SK-N-SH (cell line): ENCODE results near the gene EPB41L4A. TPM values are rescaled to one million over a fixed set of nuclear protein-coding genes. Genes with fewer than 3 reads are reported as not detected.

Experiments
- CTCF ChIA-PET: fragments of 300-600, 350-600 bp; formaldehyde crosslinking; extraction: SDS; loops from one replicate; lab custom pipeline; 2021; lab: Yijun Ruan, JAX
- POLR2A ChIA-PET: fragments of 350-600 bp; sonication (Branson Sonifier 250); formaldehyde crosslinking; extraction: SDS; loops from one replicate; lab custom pipeline; 2020; ENCODE audit warnings: antibody characterized with exemption, inconsistent platforms; lab: Yijun Ruan, JAX
- DNase-seq: peaks from one replicate; pipeline ENCODE4 v3.0.0; 2012
- H2AFZ ChIP-seq: fragments of 200-600 bp; sonication (generic); 2 replicates; pipeline ENCODE4 v1.8.1; 2016; ENCODE audit warnings: antibody characterized with exemption, mild to moderate bottlenecking, low read depth
- H3F3A ChIP-seq: fragments of 200-600 bp; sonication (generic); replicated peaks from 2 replicates; pipeline ENCODE3; 2016; ENCODE audit warnings: antibody characterized with exemption, mild to moderate bottlenecking; ENCODE audit not compliant: insufficient read depth
- H3K27ac ChIP-seq, 2 experiments: fragments of 200-500 bp in 1 of 2; fragments of 200-600 bp in 1 of 2; sonication (Bioruptor generic) in 1 of 2; sonication (generic), shearing (Covaris generic) in 1 of 2; 2 replicates each; pipeline versions ENCODE4 v1.5.1 to v1.6.1; 2014 to 2016; ENCODE audit warnings: low read depth in 2 of 2, inconsistent platforms in 1 of 2, low read length in 1 of 2, mild to moderate bottlenecking in 1 of 2, mixed read lengths in 1 of 2
- H3K27me3 ChIP-seq: fragments of 200-600 bp; sonication (generic), shearing (Covaris generic); 2 replicates; pipeline ENCODE4 v1.6.1; 2016; ENCODE audit warnings: mixed run types; ENCODE audit not compliant: insufficient read depth
- H3K36me3 ChIP-seq, 2 experiments: fragments of 200-500 bp in 1 of 2; fragments of 200-600 bp in 1 of 2; sonication (Bioruptor generic) in 1 of 2; sonication (generic) in 1 of 2; replicated peaks in 1 of 2; 2 replicates each; pipeline versions ENCODE3 to v1.5.1; 2014 to 2016; ENCODE audit warnings: low read length in 1 of 2, mild to moderate bottlenecking in 1 of 2; ENCODE audit not compliant: insufficient read depth in 2 of 2, control insufficient read depth in 1 of 2
- H3K4me1 ChIP-seq, 2 experiments: fragments of 200-500 bp in 1 of 2; fragments of 200-600 bp in 1 of 2; sonication (Bioruptor generic) in 1 of 2; sonication (generic), shearing (Covaris generic) in 1 of 2; 2 replicates each; pipeline versions ENCODE4 v1.5.1 to v1.6.1; 2014 to 2016; ENCODE audit warnings: low read depth in 1 of 2, low read length in 1 of 2, mixed run types in 1 of 2; ENCODE audit not compliant: insufficient read depth in 2 of 2, control insufficient read depth in 1 of 2
- H3K4me2 ChIP-seq: fragments of 200-600 bp; sonication (generic), shearing (Covaris generic); 2 replicates; pipeline ENCODE4 v1.6.1; 2017; ENCODE audit warnings: mixed run types
- H3K4me3 ChIP-seq, 2 experiments: fragments of 200-500 bp in 1 of 2; fragments of 200-600 bp in 1 of 2; sonication (Bioruptor generic) in 1 of 2; sonication (generic), shearing (Covaris generic) in 1 of 2; 2 replicates each; pipeline versions ENCODE4 v1.5.1 to v1.8.1; 2014 to 2016; ENCODE audit warnings: low read depth in 2 of 2, inconsistent platforms in 1 of 2, low read length in 1 of 2, mild to moderate bottlenecking in 1 of 2, mixed read lengths in 1 of 2, moderate library complexity in 1 of 2
- H3K79me2 ChIP-seq: fragments of 200-600 bp; sonication (generic); 2 replicates; pipeline ENCODE4 v1.8.1; 2017; ENCODE audit warnings: mild to moderate bottlenecking; ENCODE audit not compliant: insufficient read depth
- H3K9ac ChIP-seq: fragments of 200-600 bp; sonication (generic); 2 replicates; pipeline ENCODE4 v1.6.1; 2017; ENCODE audit warnings: mixed run types
- H3K9me2 ChIP-seq: fragments of 200-600 bp; sonication (generic); 2 replicates; pipeline ENCODE4 v1.6.1; 2017; ENCODE audit warnings: mixed run types
- H3K9me3 ChIP-seq: fragments of 200-600 bp; sonication (generic); 2 replicates; pipeline ENCODE4 v1.6.1; 2017; ENCODE audit warnings: mixed run types, mild to moderate bottlenecking, moderate library complexity
- H4K20me1 ChIP-seq: fragments of 200-600 bp; sonication (generic); 2 replicates; pipeline ENCODE4 v1.6.1; 2017; ENCODE audit warnings: mild to moderate bottlenecking, mixed run types; ENCODE audit not compliant: insufficient read depth
- ELF1 ChIP-seq: IDR thresholded peaks from 2 replicates; pipeline ENCODE4 v1.4.0; 2012
- EP300 ChIP-seq, 2 experiments: IDR thresholded peaks; 2 replicates each; pipeline versions ENCODE4 v1.4.0 to v1.6.1; 2012; ENCODE audit warnings: borderline replicate concordance in 1 of 2, low read depth in 1 of 2, low read length in 1 of 2
- FOSL2 ChIP-seq: IDR thresholded peaks from 2 replicates; pipeline ENCODE4 v1.4.0; 2012; ENCODE audit warnings: low read depth, mild to moderate bottlenecking, moderate library complexity, borderline replicate concordance
- FOXJ3 ChIP-seq: sonication (generic); formaldehyde crosslinking; IDR thresholded peaks from 2 replicates; pipeline ENCODE4 v1.5.1; 2020; ENCODE audit warnings: mild to moderate bottlenecking, missing genetic modification reagents
- GABPA ChIP-seq: IDR thresholded peaks from 2 replicates; pipeline ENCODE4 v1.4.0; 2012; ENCODE audit warnings: low read depth, mild to moderate bottlenecking
- GATA2 ChIP-seq: sonication (generic); formaldehyde crosslinking; IDR thresholded peaks from 2 replicates; pipeline ENCODE4 v1.5.0; 2020; ENCODE audit warnings: mild to moderate bottlenecking, missing genetic modification reagents
- JUND ChIP-seq: IDR thresholded peaks from 2 replicates; pipeline ENCODE4 v1.4.0; 2012
- MEF2A ChIP-seq: IDR thresholded peaks from 2 replicates; pipeline ENCODE4 v1.4.0; 2012; ENCODE audit warnings: low read depth, borderline replicate concordance
- MXI1 ChIP-seq: IDR thresholded peaks from 2 replicates; pipeline ENCODE4 v1.6.1; 2012; ENCODE audit warnings: mild to moderate bottlenecking, low read depth, low read length, improper control_type of control experiment
- NFIC ChIP-seq: IDR thresholded peaks from 2 replicates; pipeline ENCODE4 v1.4.0; 2012; ENCODE audit warnings: borderline replicate concordance
- NRF1 ChIP-seq: IDR thresholded peaks from 2 replicates; pipeline ENCODE4 v1.6.1; 2012; ENCODE audit warnings: low read depth, mild to moderate bottlenecking, low read length
- POLR2AphosphoS5 ChIP-seq: IDR thresholded peaks from 2 replicates; pipeline ENCODE4 v1.6.1; 2012; ENCODE audit warnings: low read depth, low read length
- RAD21 ChIP-seq: IDR thresholded peaks from 2 replicates; pipeline ENCODE4 v1.6.1; 2012; ENCODE audit warnings: mild to moderate bottlenecking, low read length
- RFX5 ChIP-seq: IDR thresholded peaks from 2 replicates; pipeline ENCODE4 v1.6.1; 2012; ENCODE audit warnings: mild to moderate bottlenecking, improper control_type of control experiment, low read length
- TAF1 ChIP-seq: IDR thresholded peaks from 2 replicates; pipeline ENCODE4 v1.6.1; 2012; ENCODE audit warnings: low read depth, mild to moderate bottlenecking, low read length, moderate library complexity, borderline replicate concordance
- TCF12 ChIP-seq: IDR thresholded peaks from 2 replicates; pipeline ENCODE4 v1.4.0; 2012
- USF1 ChIP-seq: IDR thresholded peaks from 2 replicates; pipeline ENCODE4 v1.4.0; 2012; ENCODE audit warnings: low read depth, borderline replicate concordance
- YY1 ChIP-seq: IDR thresholded peaks from 2 replicates; pipeline ENCODE4 v1.4.0; 2012; ENCODE audit warnings: low read depth, mild to moderate bottlenecking
- WGBS: methylation state at CpG from one replicate; pipeline ENCODE4 v1.1.6; 2017; ENCODE audit warnings: low lambda C conversion rate; 5-methylcytosine and 5-hydroxymethylcytosine counted together
- polyA plus RNA-seq, 3 experiments: library from polyadenylated mRNA; depleted of rRNA; stranded (reverse); fragments of >200 nt; gene quantifications; 2 replicates each; pipeline ENCODE4 v1.2.3, GENCODE V29; 2012

Gene EPB41L4A
- polyA plus RNA-seq, 1 of the 3 experiments (the other 2 are of a cell fraction), result 0.07 TPM

- no peak for TF ChIP-seq NRF1
- no peak for TF ChIP-seq TCF12
- TF ChIP-seq GABPA, result no peak
- no peak for TF ChIP-seq FOSL2
- no peak for TF ChIP-seq RFX5
- TF ChIP-seq RAD21, result no peak
- TF ChIP-seq POLR2AphosphoS5, result no peak
- no peak for TF ChIP-seq ELF1
- no peak for TF ChIP-seq MXI1
- no peak for TF ChIP-seq NFIC
- TF ChIP-seq YY1, result no peak
- no peak for TF ChIP-seq FOXJ3 (CRISPR knock-in tag)
- no peak for TF ChIP-seq MEF2A
- TF ChIP-seq TAF1, result no peak
Observed at GRCh38 chr5:112318346-112318745, 100.7 kb downstream of the EPB41L4A start (continued).

- no peak overlapping the region for H2AFZ ChIP-seq
- no peak overlapping the region for H3K9ac ChIP-seq
- no peak overlapping the region for H3K27ac ChIP-seq
- no peaks in the 10 kb centered on the region for H3K27me3 ChIP-seq
- WGBS, result 72% methylated on average over 1 of the region's 1 CpG
- no peaks in the 10 kb centered on the region for H3K9me2 ChIP-seq
- no peaks in the 10 kb centered on the region for H3K36me3 ChIP-seq
- H4K20me1 ChIP-seq, result no peaks in the 10 kb centered on the region
- no peaks in the 10 kb centered on the region for H3K9me3 ChIP-seq
- POLR2A ChIA-PET, result no interaction called here
- no peaks in the 10 kb centered on the region for H3K79me2 ChIP-seq
- DNase-seq, result no peak
- H3K4me3 ChIP-seq, result no peak overlapping the region
- H3F3A ChIP-seq, result no peaks in the 10 kb centered on the region
- CTCF ChIA-PET, result interaction anchor here (0.9 to 2.9 kb wide), 3 partner anchors 12 to 102 kb away, joined by 3 to 12 read pairs (median 4); partner anchors contain the start of gene EPB41L4A
- no peaks in the 10 kb centered on the region for H3K4me1 ChIP-seq
- H3K4me2 ChIP-seq, result no peak overlapping the region
- TF ChIP-seq YY1 (no peak), GATA2 (no peak), USF1 (no peak)
- TF ChIP-seq, all 33 proteins: peak for 0
Observed at GRCh38 chr5:112317866-112318265, 101.2 kb downstream of the EPB41L4A start.

GRCh38 chr5:112316731-112317130, 102.3 kb downstream of the EPB41L4A start:
- no peak overlapping the region for H3K27ac ChIP-seq
- H4K20me1 ChIP-seq, result no peaks in the 10 kb centered on the region
- no peaks in the 10 kb centered on the region for H3K27me3 ChIP-seq
- no peaks in the 10 kb centered on the region for H3K9me3 ChIP-seq
- POLR2A ChIA-PET, result no interaction called here
- no peak overlapping the region for H3K4me3 ChIP-seq
- H3K79me2 ChIP-seq, result no peaks in the 10 kb centered on the region
- H3K4me1 ChIP-seq, result no peaks in the 10 kb centered on the region
- CTCF ChIA-PET, result interaction anchor here (1.4 to 2.9 kb wide), 3 partner anchors 15 to 103 kb away, joined by 3 to 12 read pairs (median 4); partner anchors contain the start of gene EPB41L4A
- WGBS, result 21% methylated on average over 2 of the region's 2 CpGs
- no peak overlapping the region for H3K4me2 ChIP-seq
- no peaks in the 10 kb centered on the region for H3F3A ChIP-seq
- TF ChIP-seq TAF1, result no peak
- no peak for TF ChIP-seq JUND
- no peak for TF ChIP-seq ELF1
- no peak for TF ChIP-seq EP300 (IDR thresholded peaks at IDR 0.05; ENCODE audit: borderline replicate concordance in 1 of 2, low read depth in 1 of 2, low read length in 1 of 2)
- no peak for TF ChIP-seq MEF2A
- TF ChIP-seq YY1, result no peak
- no peak for TF ChIP-seq TCF12
- H3K9ac ChIP-seq, result no peak overlapping the region
- H3K9me2 ChIP-seq, result no peaks in the 10 kb centered on the region
- no peak overlapping the region for H2AFZ ChIP-seq
- H3K36me3 ChIP-seq, result no peaks in the 10 kb centered on the region
- no peak for DNase-seq
